Measurements from ENCODE around the gene TPRKB.

DNA sequence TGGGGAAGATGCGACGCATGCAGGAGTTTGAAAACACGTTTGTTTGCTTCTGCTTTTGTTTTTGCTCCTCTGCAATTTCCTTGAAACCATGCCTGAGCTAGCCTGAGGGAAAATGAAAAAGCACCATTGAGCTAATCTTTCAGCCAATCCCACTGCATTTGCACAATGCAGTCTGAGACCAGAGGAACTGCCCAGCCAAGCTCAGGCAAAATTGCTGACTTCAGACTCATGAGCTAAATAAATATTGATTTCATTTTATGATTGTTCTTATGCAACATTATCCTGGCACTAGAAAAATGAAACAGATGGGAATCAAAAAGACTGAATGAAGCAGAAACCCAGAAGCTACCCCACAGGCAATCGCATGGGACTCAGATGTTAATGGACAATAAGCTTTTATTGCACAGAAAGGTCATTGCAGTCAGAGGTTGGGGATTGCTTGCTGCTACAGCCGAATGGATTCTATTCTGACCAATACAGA is 37.0 kb downstream of the TPRKB start:
- TF ChIP-seq, protein P1, sequence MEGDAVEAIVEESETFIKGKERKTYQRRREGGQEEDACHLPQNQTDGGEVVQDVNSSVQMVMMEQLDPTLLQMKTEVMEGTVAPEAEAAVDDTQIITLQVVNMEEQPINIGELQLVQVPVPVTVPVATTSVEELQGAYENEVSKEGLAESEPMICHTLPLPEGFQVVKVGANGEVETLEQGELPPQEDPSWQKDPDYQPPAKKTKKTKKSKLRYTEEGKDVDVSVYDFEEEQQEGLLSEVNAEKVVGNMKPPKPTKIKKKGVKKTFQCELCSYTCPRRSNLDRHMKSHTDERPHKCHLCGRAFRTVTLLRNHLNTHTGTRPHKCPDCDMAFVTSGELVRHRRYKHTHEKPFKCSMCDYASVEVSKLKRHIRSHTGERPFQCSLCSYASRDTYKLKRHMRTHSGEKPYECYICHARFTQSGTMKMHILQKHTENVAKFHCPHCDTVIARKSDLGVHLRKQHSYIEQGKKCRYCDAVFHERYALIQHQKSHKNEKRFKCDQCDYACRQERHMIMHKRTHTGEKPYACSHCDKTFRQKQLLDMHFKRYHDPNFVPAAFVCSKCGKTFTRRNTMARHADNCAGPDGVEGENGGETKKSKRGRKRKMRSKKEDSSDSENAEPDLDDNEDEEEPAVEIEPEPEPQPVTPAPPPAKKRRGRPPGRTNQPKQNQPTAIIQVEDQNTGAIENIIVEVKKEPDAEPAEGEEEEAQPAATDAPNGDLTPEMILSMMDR (IDR thresholded peaks at IDR 0.05), result no peak
- TF ChIP-seq POLR2A (IDR thresholded peaks at IDR 0.05), result no peak

Data from prostate gland (tissue), 2 donors.